GM23338 (cell line): ENCODE results near the gene KIRREL3. TPM values are rescaled to one million over a fixed set of nuclear protein-coding genes. Genes with fewer than 3 reads are reported as not detected.

Experiments
- microRNA-seq: library from miRNA; unstranded; fragments of <30 nt; microRNA quantifications from one replicate; pipeline ENCODE4, GENCODE V29; 2017
- polyA plus RNA-seq: library from polyadenylated mRNA; unstranded; fragments of >200 nt; fragmentation: Nextera tagmentation; extraction: Ambion mirVana; gene quantifications from 2 replicates; pipeline ENCODE4 v1.2.1, GENCODE V29; 2016
- small RNA-seq: library from RNA; depleted of rRNA; stranded (forward); fragments of <200 nt; gene quantifications from one replicate; pipeline ENCODE3, GENCODE V24; 2014; ENCODE audit warnings: low replicate concordance
- total RNA-seq: library from RNA; depleted of rRNA; stranded (reverse); fragments of >200 nt; shearing (Covaris generic); gene quantifications from 2 replicates; pipeline ENCODE4 v1.2.3, GENCODE V29; 2014

KIRREL3 gene
- total and polyA plus RNA-seq, 2 experiments from 2014 or later, result 0.13 to 1.5 TPM

Small RNAs within 50 kb of the gene (microRNA-seq; reads per million reads assigned to microRNA genes)
- not detected for gene MIR3167

Small RNAs within 50 kb of the gene (small RNA-seq; reads per million reads assigned to genes)
- gene AP001318.3, result not detected
- gene MIR3167, result not detected
